HepG2 (cell line): ENCODE data around the gene MFSD11. TPM values are rescaled to one million over a fixed set of nuclear protein-coding genes. Genes with fewer than 3 reads are reported as not detected.
A peak's percentile ranks its signal among the peaks of the same experiment; 100 is the strongest.

Experiments used
- CREM ChIP-seq, 2 experiments: sonication (generic) in 1 of 2; formaldehyde crosslinking in 1 of 2; IDR thresholded peaks; 2 replicates each; pipeline versions ENCODE4 v1.4.0 to v1.6.1; 2016 to 2020; ENCODE audit warnings: antibody characterized with exemption in 1 of 2, mild to moderate bottlenecking in 1 of 2, missing genetic modification reagents in 1 of 2
- DNMT3B ChIP-seq: conservative IDR thresholded peaks from 2 replicates; pipeline ENCODE4 v1.6.1; 2016; ENCODE audit warnings: missing biosample characterization, control low read depth
- HIC2 ChIP-seq: sonication (generic); formaldehyde crosslinking; IDR thresholded peaks from 2 replicates; pipeline ENCODE4 v1.9.0; 2022; ENCODE audit warnings: low read depth, missing genetic modification reagents
- RBM22 ChIP-seq: fragments of 200-400 bp; formaldehyde crosslinking; optimal IDR thresholded peaks from 2 replicates; pipeline ENCODE3; 2017; ENCODE audit warnings: mild to moderate bottlenecking, low read length, moderate library complexity
- RFXAP ChIP-seq: sonication (generic); formaldehyde crosslinking; IDR thresholded peaks from 2 replicates; pipeline ENCODE4 v1.4.0; 2020; ENCODE audit warnings: missing genetic modification reagents, borderline replicate concordance
- RXRB ChIP-seq: IDR thresholded peaks from 2 replicates; pipeline ENCODE4 v1.6.1; 2016; ENCODE audit warnings: borderline replicate concordance, missing genetic modification reagents, missing compliant biosample characterization
- SAP130 ChIP-seq: IDR thresholded peaks from 2 replicates; pipeline ENCODE4 v1.6.1; 2016; ENCODE audit warnings: low read depth
- TOPORS ChIP-seq: sonication (generic); formaldehyde crosslinking; IDR thresholded peaks from 2 replicates; pipeline ENCODE4 v1.8.0; 2023; ENCODE audit warnings: mild to moderate bottlenecking, missing genetic modification reagents
- ZBED4 ChIP-seq: sonication (generic); formaldehyde crosslinking; IDR thresholded peaks from 2 replicates; pipeline ENCODE4 v1.4.0; 2020; ENCODE audit warnings: missing genetic modification reagents, borderline replicate concordance
- ZFP36L2 ChIP-seq: sonication (generic); formaldehyde crosslinking; IDR thresholded peaks from 2 replicates; pipeline ENCODE4 v1.4.0; 2020; ENCODE audit warnings: missing genetic modification reagents
- ZNF142 ChIP-seq: sonication (generic); formaldehyde crosslinking; IDR thresholded peaks from 2 replicates; pipeline ENCODE4 v1.4.0; 2020; ENCODE audit warnings: missing genetic modification reagents
- ZNF230 ChIP-seq: sonication (generic); formaldehyde crosslinking; IDR thresholded peaks from 2 replicates; pipeline ENCODE4 v1.4.0; 2020; ENCODE audit warnings: mild to moderate bottlenecking, missing genetic modification reagents
- ZNF282 ChIP-seq: fragments of 450-650 bp; IDR thresholded peaks from 2 replicates; pipeline ENCODE4 v1.6.1; 2018; ENCODE audit not compliant: partially characterized antibody
- ZNF543 ChIP-seq: sonication (generic); formaldehyde crosslinking; IDR thresholded peaks from 2 replicates; pipeline ENCODE4 v1.4.0; 2020; ENCODE audit warnings: mild to moderate bottlenecking, missing genetic modification reagents
- ZNF660 ChIP-seq: sonication (generic); formaldehyde crosslinking; IDR thresholded peaks from 2 replicates; pipeline ENCODE4 v1.5.1; 2020; ENCODE audit warnings: mild to moderate bottlenecking, low read depth, missing genetic modification reagents, borderline replicate concordance
- ZNF746 ChIP-seq: sonication (generic); formaldehyde crosslinking; IDR thresholded peaks from 2 replicates; pipeline ENCODE4 v1.8.0; 2022; ENCODE audit warnings: mild to moderate bottlenecking, missing genetic modification reagents
- ZNF776 ChIP-seq: sonication (generic); formaldehyde crosslinking; IDR thresholded peaks from 2 replicates; pipeline ENCODE4 v1.4.0; 2020; ENCODE audit warnings: mild to moderate bottlenecking, missing genetic modification reagents
- polyA plus RNA-seq, 8 experiments: library from polyadenylated mRNA; depleted of rRNA in 3 of 8; stranded (reverse) in 7 of 8; unstranded in 1 of 8; fragments of >200 nt; fragmentation: Illumina TruSeq in 4 of 8; extraction: Trizol in 4 of 8; gene quantifications; 2 replicates each; pipeline versions ENCODE4 v1.2.1 to v1.2.3, GENCODE V29; 2011 to 2016; ENCODE audit warnings: low read depth in 4 of 8, missing spikeins in 1 of 8, mixed read lengths in 1 of 8; ENCODE audit not compliant: insufficient read depth in 1 of 8
- total RNA-seq, 5 experiments: library from RNA; depleted of rRNA; stranded (reverse); fragments of >200 nt; fragmentation: Illumina TruSeq; extraction: Trizol; gene quantifications; 2 replicates each; pipeline ENCODE4 v1.2.3, GENCODE V29; 2016; ENCODE audit warnings: low read depth in 1 of 5

MFSD11 gene
- total and polyA plus RNA-seq, 2 of the 13 experiments (the other 11 are each of a cell fraction or from before 2014, with no cell fraction given): 26.1 to 36.3 TPM

GRCh38 chr17:76737676-76738467 is at the start of gene MFSD11 (continued):
- peak; percentile 76; the same call in 1 of the 2 replicates for TF ChIP-seq ZNF543 (CRISPR knock-in tag)
- no peak for TF ChIP-seq ZNF282
- peak; percentile 49 for TF ChIP-seq RBM22
- TF ChIP-seq DNMT3B (CRISPR knock-in tag): no peak
- TF ChIP-seq ZNF776 (CRISPR knock-in tag): no peak
- peak; percentile 80 for TF ChIP-seq ZNF230 (CRISPR knock-in tag)
- TF ChIP-seq HIC2 (CRISPR knock-in tag): no peak
- 0 out of 2 replicates have a peak, but pooled peaks have one; percentile 8 for TF ChIP-seq RFXAP (CRISPR knock-in tag)
- TF ChIP-seq CREM (IDR thresholded peaks at IDR 0.05): no peak; the same call in 1 of the 2 replicates
- peak; percentile 40; the same call in 1 of the 2 replicates for TF ChIP-seq CREM (CRISPR knock-in tag; IDR thresholded peaks at IDR 0.05)
- TF ChIP-seq SAP130 (CRISPR knock-in tag): peak; percentile 94
- no peak for TF ChIP-seq ZNF746 (CRISPR knock-in tag)
- 0 out of 2 replicates have a peak, but pooled peaks have one; percentile 13 for TF ChIP-seq RXRB (CRISPR knock-in tag)
- TF ChIP-seq ZNF660 (CRISPR knock-in tag): no peak
- TF ChIP-seq TOPORS: no peak
- TF ChIP-seq ZNF142 (CRISPR knock-in tag): 0 out of 2 replicates have a peak, but pooled peaks have one; percentile 14
- peak; percentile 29; the same call in 1 of the 2 replicates for TF ChIP-seq ZBED4 (CRISPR knock-in tag)
- 0 out of 2 replicates have a peak, but pooled peaks have one; percentile 4 for TF ChIP-seq ZFP36L2
